NB4 (cell line): ENCODE measurements around the gene NNMT.

Source experiments
- CTCF ChIP-seq: IDR thresholded peaks from one replicate; pipeline ENCODE4 v1.5.1; 2012; ENCODE audit warnings: low read depth, low read length
- POLR2A ChIP-seq: IDR thresholded peaks from 2 replicates; pipeline ENCODE4 v1.6.1; 2011; ENCODE audit warnings: mild to moderate bottlenecking; ENCODE audit not compliant: insufficient read length; ENCODE audit errors: extremely low read depth
- TF ChIP-seq, protein P1 (sequence below): IDR thresholded peaks from 2 replicates; pipeline ENCODE4 v1.6.1; 2011; ENCODE audit warnings: low read depth, low read length

DNA sequence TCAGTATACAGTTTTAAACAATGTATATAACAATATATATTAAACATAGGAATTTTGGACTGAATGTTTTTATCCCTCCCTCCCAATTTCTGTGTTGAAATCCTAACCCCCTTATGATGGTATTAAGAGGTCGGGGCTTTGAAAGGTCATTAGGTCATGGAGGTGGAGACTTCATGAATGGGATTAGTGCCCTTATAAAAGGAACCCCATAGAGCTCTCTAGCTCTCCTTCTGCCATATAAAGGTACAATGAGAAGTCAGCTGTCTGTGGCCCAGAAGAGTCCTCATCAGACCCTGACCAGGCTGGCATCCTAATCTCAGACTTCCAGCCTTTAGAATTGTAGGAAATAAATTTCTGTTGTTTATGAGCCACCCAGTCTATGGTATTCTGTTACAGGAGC is 6.5 kb downstream of the NNMT start:
- TF ChIP-seq POLR2A (no peak), CTCF (no peak)
- TF ChIP-seq, protein P1, sequence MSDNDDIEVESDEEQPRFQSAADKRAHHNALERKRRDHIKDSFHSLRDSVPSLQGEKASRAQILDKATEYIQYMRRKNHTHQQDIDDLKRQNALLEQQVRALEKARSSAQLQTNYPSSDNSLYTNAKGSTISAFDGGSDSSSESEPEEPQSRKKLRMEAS = no peak
